ENCODE measurements around the gene ADI1. TPM values are rescaled to one million over a fixed set of nuclear protein-coding genes. Genes with fewer than 3 reads are reported as not detected.

Gene ADI1
- total RNA-seq, 4 donors from 2014 or later, result 40.2 to 98.6 (median 92.3) TPM

DNA sequence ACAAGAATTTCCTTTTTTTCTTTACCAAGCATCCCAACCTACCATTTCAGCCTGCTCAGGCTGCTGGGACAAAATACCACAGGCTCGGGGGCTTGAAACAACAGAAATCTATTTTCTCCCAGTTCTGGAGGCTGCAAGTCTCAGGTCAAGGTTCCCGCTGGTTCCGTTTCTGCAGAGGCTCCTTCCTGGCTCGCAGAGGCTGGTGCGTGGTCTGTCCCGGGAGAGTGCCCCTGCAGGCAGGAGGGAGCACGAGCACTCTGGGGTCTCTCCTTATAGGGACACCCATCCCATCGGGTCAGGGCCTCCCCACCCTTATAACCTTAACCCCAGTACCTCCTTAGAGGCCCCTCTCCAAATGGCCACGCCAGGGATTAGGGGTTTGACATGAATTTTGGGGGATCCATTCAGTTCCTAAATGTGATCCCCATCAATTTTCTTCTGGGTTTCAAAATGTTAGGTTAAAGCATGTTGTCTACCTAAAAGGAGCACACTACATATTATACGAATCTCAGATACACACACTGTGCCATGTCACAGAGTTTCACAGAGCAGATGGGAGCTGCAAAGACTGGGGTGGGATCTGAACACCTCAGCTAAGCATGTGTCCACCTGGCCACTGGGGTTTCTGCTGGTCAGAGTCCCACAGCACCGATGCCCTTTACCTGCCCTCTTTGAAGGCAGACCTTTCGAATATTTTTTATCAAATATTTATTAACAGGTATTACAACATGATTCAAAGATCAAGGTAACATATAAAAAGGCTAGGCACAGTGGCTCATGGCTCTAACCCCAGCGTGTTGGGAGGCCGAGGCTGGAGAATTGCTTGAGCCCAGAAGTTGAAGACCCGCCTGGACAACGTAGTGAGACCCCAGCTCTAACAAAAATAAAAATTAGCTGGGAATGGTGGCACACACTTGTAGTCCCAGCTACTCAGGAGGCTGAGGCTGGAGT lies 17.6 kb upstream of the ADI1 start:
- Histone ChIP-seq H3K4me1 (peaks cover 14 to 15% of the 10 kb centered on the region in 2 donors), H3K27ac (peak overlapping the region; percentile 83 to 89 (median 84)), H3K27me3 (no peaks in the 10 kb centered on the region), H3K36me3 (peaks cover 0 to under 1% of the 10 kb centered on the region in 2 donors), H3K9me3 (no peaks in the 10 kb centered on the region), H3K4me3 (peak overlapping the region; percentile 37 to 46 (median 44))
- in situ Hi-C loops (cut with MboI; ENCODE audit: low sequenced_read_pairs in 4 of 4) (no loop called here), intact Hi-C loops (cut with DNase I; ENCODE audit: low total_unique reads) (no loop called here)
- peak in 1 of 2 donors; percentile 65 for ATAC-seq
- DNase-seq, result peak; percentile 5 to 56
- TF ChIP-seq CTCF (IDR thresholded peaks at IDR 0.05 in 4 of 5, conservative IDR thresholded peaks at IDR 0.05 in 1 of 5) (peak in 2 of 5 experiments; percentile 24 to 49), POLR2A (IDR thresholded peaks at IDR 0.05) (no peak)

- Histone ChIP-seq H3K4me3 (peak overlapping the region; percentile 37 to 46 (median 44)), H3K4me1 (peaks cover 14 to 15% of the 10 kb centered on the region in 2 donors), H3K27ac (peak overlapping the region; percentile 83 to 89 (median 84)), H3K36me3 (peaks cover 0 to 5% of the 10 kb centered on the region in 2 donors), H3K27me3 (no peaks in the 10 kb centered on the region), H3K9me3 (no peaks in the 10 kb centered on the region)
- TF ChIP-seq CTCF (IDR thresholded peaks at IDR 0.05 in 4 of 5, conservative IDR thresholded peaks at IDR 0.05 in 1 of 5), result peak in 1 of 5 experiments; percentile 13
- peak; percentile 35 to 62 for TF ChIP-seq POLR2A (IDR thresholded peaks at IDR 0.05)
- ATAC-seq (peak; percentile 86 to 87), DNase-seq (peak; percentile 47 to 63)
- intact Hi-C loops (cut with DNase I; ENCODE audit: low total_unique reads), result no loop called here
- in situ Hi-C loops (cut with MboI; ENCODE audit: low sequenced_read_pairs in 4 of 4), result no loop called here
Observed at GRCh38 chr2:3535794-3536681, 16.7 kb upstream of the ADI1 start.

GRCh38 chr2:3535467-3535793 lies 16.1 kb upstream of the ADI1 start:
- ATAC-seq, result no peak
- DNase-seq, result no peak
- in situ Hi-C loops (cut with MboI; ENCODE audit: low sequenced_read_pairs in 4 of 4), result no loop called here
- no peak for TF ChIP-seq POLR2A (IDR thresholded peaks at IDR 0.05)
- TF ChIP-seq CTCF (IDR thresholded peaks at IDR 0.05 in 4 of 5, conservative IDR thresholded peaks at IDR 0.05 in 1 of 5), result no peak
- Histone ChIP-seq H3K4me3 (peak overlapping the region; percentile 37 to 46 (median 44)), H3K27ac (peak overlapping the region; percentile 83 to 89 (median 84)), H3K27me3 (no peaks in the 10 kb centered on the region), H3K36me3 (peaks cover 0 to 5% of the 10 kb centered on the region in 2 donors), H3K9me3 (no peaks in the 10 kb centered on the region), H3K4me1 (peaks cover 14 to 15% of the 10 kb centered on the region in 2 donors)
- intact Hi-C loops (cut with DNase I; ENCODE audit: low total_unique reads), result no loop called here

- no peak overlapping the region for H3K4me3 ChIP-seq
- ATAC-seq (no peak), DNase-seq (no peak)
- TF ChIP-seq CTCF (IDR thresholded peaks at IDR 0.05 in 4 of 5, conservative IDR thresholded peaks at IDR 0.05 in 1 of 5) (no peak), POLR2A (IDR thresholded peaks at IDR 0.05) (no peak)
- H3K27me3 ChIP-seq, result no peaks in the 10 kb centered on the region
- peaks cover 0 to 5% of the 10 kb centered on the region in 2 donors for H3K36me3 ChIP-seq
- intact Hi-C loops (cut with DNase I; ENCODE audit: low total_unique reads) (no loop called here), in situ Hi-C loops (cut with MboI; ENCODE audit: low sequenced_read_pairs in 4 of 4) (no loop called here)
- H3K4me1 ChIP-seq, result peaks cover 14 to 15% of the 10 kb centered on the region in 2 donors
- no peak overlapping the region for H3K27ac ChIP-seq
- H3K9me3 ChIP-seq, result no peaks in the 10 kb centered on the region
Observed at GRCh38 chr2:3534251-3534814, 15.0 kb upstream of the ADI1 start.
